Stimulated activated naive CD4-positive, alpha-beta T cell treated with Interleukin-2 at 50 U/mL for 16 hours (primary cell): ENCODE results near the gene CDH13.

Source experiments
- DNase-seq: peaks from one replicate; lab custom pipeline; 2025; lab: John Stamatoyannopoulos, UW

CDH13 gene

GRCh38 chr16:82653550-82654511 is 27.1 kb downstream of the CDH13 start:
- peak; percentile 40 for DNase-seq

GRCh38 chr16:82655072-82655714 is 28.4 kb downstream of the CDH13 start:
- peak; percentile 76 for DNase-seq

- DNase-seq: no peak
Observed at GRCh38 chr16:82655720-82656490, 29.1 kb downstream of the CDH13 start.

- no peak for DNase-seq
Observed at GRCh38 chr16:82657239-82657638, 30.5 kb downstream of the CDH13 start.

- no peak for DNase-seq
Observed at GRCh38 chr16:82657786-82658185, 31.0 kb downstream of the CDH13 start.

GRCh38 chr16:82658796-82659195 is 32.0 kb downstream of the CDH13 start:
- no peak for DNase-seq

GRCh38 chr16:82660075-82660645 is 33.4 kb downstream of the CDH13 start:
- peak; percentile 51 for DNase-seq

- DNase-seq: no peak
Observed at GRCh38 chr16:82660966-82661365, 34.2 kb downstream of the CDH13 start.

- DNase-seq: no peak
Observed at GRCh38 chr16:82664181-82664580, 37.4 kb downstream of the CDH13 start.

- DNase-seq: no peak
Observed at GRCh38 chr16:82665025-82665424, 38.3 kb downstream of the CDH13 start.

- no peak for DNase-seq
Observed at GRCh38 chr16:82667437-82667836, 40.7 kb downstream of the CDH13 start.

- no peak for DNase-seq
Observed at GRCh38 chr16:82668094-82668493, 41.3 kb downstream of the CDH13 start.

- DNase-seq: peak; percentile 8
Observed at GRCh38 chr16:82671741-82672140, 45.0 kb downstream of the CDH13 start.

- DNase-seq: no peak
Observed at GRCh38 chr16:82672676-82673075, 45.9 kb downstream of the CDH13 start.

GRCh38 chr16:82675300-82675699 is 48.5 kb downstream of the CDH13 start:
- DNase-seq: no peak

GRCh38 chr16:82681592-82681991 is 54.8 kb downstream of the CDH13 start:
- DNase-seq: no peak

GRCh38 chr16:82682767-82683166 is 56.0 kb downstream of the CDH13 start:
- no peak for DNase-seq

- DNase-seq: no peak
Observed at GRCh38 chr16:82684256-82684655, 57.5 kb downstream of the CDH13 start.

- DNase-seq: no peak
Observed at GRCh38 chr16:82685526-82685925, 58.8 kb downstream of the CDH13 start.

- DNase-seq: no peak
Observed at GRCh38 chr16:82694239-82694874, 67.6 kb downstream of the CDH13 start.

GRCh38 chr16:82695806-82696205 is 69.0 kb downstream of the CDH13 start:
- DNase-seq: no peak

GRCh38 chr16:82699260-82699659 is 72.5 kb downstream of the CDH13 start:
- DNase-seq: no peak
